AG09309 (cell line): ENCODE data around the gene LMAN2.

Experiments used
- DNase-seq: peaks from one replicate; pipeline ENCODE4 v3.0.0-alpha.2; 2010; ENCODE audit warnings: low read depth
- H3K4me3 ChIP-seq: 2 replicates; pipeline ENCODE4 v1.5.1; 2011; ENCODE audit warnings: mild to moderate bottlenecking, low read depth, low read length, moderate library complexity; ENCODE audit not compliant: control insufficient read depth
- CTCF ChIP-seq: IDR thresholded peaks from 2 replicates; pipeline ENCODE4 v1.5.1; 2011; ENCODE audit warnings: mild to moderate bottlenecking, low read depth, low read length, inconsistent platforms; ENCODE audit not compliant: insufficient read depth, control insufficient read depth; ENCODE audit errors: missing control alignments

LMAN2 gene

GRCh38 chr5:177358370-177358819 is 6.9 kb upstream of the LMAN2 start:
- no peak for DNase-seq
- no peak overlapping the region for H3K4me3 ChIP-seq
- TF ChIP-seq CTCF: no peak

- TF ChIP-seq CTCF: no peak
- DNase-seq: no peak
- no peak within 1 kb of the TSS for H3K4me3 ChIP-seq
Observed at GRCh38 chr5:177357459-177358351, 6.2 kb upstream of the LMAN2 start, which contains the start of gene RGS14. Gene RGS14 (plus strand): TSS chr5:177357924. CDS start chr5:177358025, 101 bp downstream.

GRCh38 chr5:177357146-177357458 is 5.6 kb upstream of the LMAN2 start:
- TF ChIP-seq CTCF: no peak
- no peak overlapping the region for H3K4me3 ChIP-seq
- no peak for DNase-seq

GRCh38 chr5:177356746-177357145 is 5.3 kb upstream of the LMAN2 start:
- no peak for TF ChIP-seq CTCF
- H3K4me3 ChIP-seq: no peak overlapping the region
- DNase-seq: no peak

GRCh38 chr5:177355868-177356168 is 4.3 kb upstream of the LMAN2 start:
- DNase-seq: no peak
- no peak for TF ChIP-seq CTCF
- no peak overlapping the region for H3K4me3 ChIP-seq

GRCh38 chr5:177355162-177355867 is 3.8 kb upstream of the LMAN2 start:
- TF ChIP-seq CTCF: no peak
- no peak overlapping the region for H3K4me3 ChIP-seq

More at GRCh38 chr5:177355162-177355867, 3.8 kb upstream of the LMAN2 start:
- no peak for DNase-seq
